CD4-positive, alpha-beta T cell (primary cell): ENCODE measurements around the gene ID1. TPM values are rescaled to one million over a fixed set of nuclear protein-coding genes. Genes with fewer than 3 reads are reported as not detected.

Experiments
- ATAC-seq: fragments of 200-7000 bp; cut with Tn5 transposase; one replicate; pipeline ENCODE4 v1.10.0; 2022; ENCODE audit warnings: mild to moderate bottlenecking; ENCODE audit not compliant: poor library complexity
- CTCF ChIA-PET: fragments of 350-600 bp; sonication (Branson Sonifier 250); formaldehyde crosslinking; loops from one replicate; lab custom pipeline; 2021; ENCODE audit warnings: antibody characterized with exemption, inconsistent platforms; lab: Charles Lee
- POLR2A ChIA-PET: fragments of 350-600 bp; sonication (Branson Sonifier 250); formaldehyde crosslinking; loops from one replicate; lab custom pipeline; 2021; ENCODE audit warnings: antibody characterized with exemption, inconsistent platforms; lab: Charles Lee
- DNase-seq, 14 experiments: peaks; one replicate each; pipeline ENCODE4 v3.0.0-alpha.2; 2013 to 2020; ENCODE audit warnings: mixed read lengths in 2 of 14
- H3K27ac ChIP-seq, 2 donors: one replicate each; pipeline versions ENCODE4 v1.5.1 to v1.7.0; 2013; ENCODE audit warnings: low read length in 2 of 2, low read depth in 1 of 2, mild to moderate bottlenecking in 1 of 2
- H3K27me3 ChIP-seq, 2 experiments: 1 replicate in 1 of 2; 2 replicates in 1 of 2; pipeline versions ENCODE4 v1.6.1 to v1.7.0; 2013; ENCODE audit warnings: low read length in 2 of 2, control low read depth in 1 of 2, mild to moderate bottlenecking in 1 of 2, moderate library complexity in 1 of 2; ENCODE audit not compliant: insufficient read depth in 2 of 2, control insufficient read depth in 1 of 2
- H3K36me3 ChIP-seq: one replicate; pipeline ENCODE4 v1.6.1; 2013; ENCODE audit warnings: low read length, control low read depth; ENCODE audit not compliant: insufficient read depth
- H3K4me1 ChIP-seq: one replicate; pipeline ENCODE4 v1.6.1; 2013; ENCODE audit warnings: low read length, control low read depth; ENCODE audit not compliant: insufficient read depth
- H3K4me3 ChIP-seq: one replicate; pipeline ENCODE4 v1.5.1; 2013; ENCODE audit warnings: mild to moderate bottlenecking, low read length, moderate library complexity
- H3K9me3 ChIP-seq, 2 experiments: 1 replicate in 1 of 2; 2 replicates in 1 of 2; pipeline versions ENCODE4 v1.6.1 to v1.7.0; 2013; ENCODE audit warnings: low read length in 2 of 2, mild to moderate bottlenecking in 2 of 2, control low read depth in 1 of 2, moderate library complexity in 1 of 2; ENCODE audit not compliant: control insufficient read depth in 1 of 2, insufficient read depth in 1 of 2
- H3K27ac Mint-ChIP-seq: one replicate; pipeline ENCODE4 v1.8.0; 2020; ENCODE audit warnings: mixed read lengths
- H3K27me3 Mint-ChIP-seq: one replicate; pipeline ENCODE4 v1.8.0; 2021; ENCODE audit warnings: mixed read lengths
- H3K36me3 Mint-ChIP-seq: one replicate; pipeline ENCODE4 v1.8.0; 2021; ENCODE audit warnings: low read depth, mixed read lengths
- H3K4me1 Mint-ChIP-seq: one replicate; pipeline ENCODE4 v1.8.0; 2021; ENCODE audit warnings: low read depth, mixed read lengths
- H3K4me3 Mint-ChIP-seq: one replicate; pipeline ENCODE4 v1.8.0; 2020; ENCODE audit warnings: mild to moderate bottlenecking, mixed read lengths
- H3K9me3 Mint-ChIP-seq: one replicate; pipeline ENCODE4 v1.8.0; 2020; ENCODE audit warnings: mixed read lengths
- CTCF ChIP-seq: fragments of 200-600 bp; IDR thresholded peaks from one replicate; pipeline ENCODE4 v1.8.0; 2022; ENCODE audit warnings: antibody characterized with exemption, mild to moderate bottlenecking
- intact Hi-C, 2 experiments: fragments of 100-400 bp; cut with DNase I in 1 of 2; cut with micrococcal nuclease in 1 of 2; formaldehyde crosslinking; loops; one replicate each; pipeline versions ENCODE4 v1.15.1 to v1.9.0; 2023 to 2025; cut with DNase I, micrococcal nuclease
- polyA plus RNA-seq, 2 donors: library from polyadenylated mRNA; unstranded; fragments of 120-200 nt; gene quantifications; one replicate each; pipeline ENCODE4 v1.2.1, GENCODE V29; 2013
- total RNA-seq, 174 experiments: library from RNA in 2 of 174; stranded (reverse) in 2 of 174; gene quantifications; one replicate each; pipeline ENCODE4 v1.2.3 and lab custom pipeline; 2021 to 2026

The ID1 gene
- total RNA-seq = 10 to 100 TPM; 22.8 to 24.2 TPM
- polyA plus RNA-seq (2013, experiment 1 of 2) = 0.63 TPM
- 6.4 TPM for polyA plus RNA-seq (2013, experiment 2 of 2)
- 0 to 21.6 (median 0.49) reads per million in 172 experiments for total RNA-seq (lab: John Stamatoyannopoulos, UW)

DNA sequence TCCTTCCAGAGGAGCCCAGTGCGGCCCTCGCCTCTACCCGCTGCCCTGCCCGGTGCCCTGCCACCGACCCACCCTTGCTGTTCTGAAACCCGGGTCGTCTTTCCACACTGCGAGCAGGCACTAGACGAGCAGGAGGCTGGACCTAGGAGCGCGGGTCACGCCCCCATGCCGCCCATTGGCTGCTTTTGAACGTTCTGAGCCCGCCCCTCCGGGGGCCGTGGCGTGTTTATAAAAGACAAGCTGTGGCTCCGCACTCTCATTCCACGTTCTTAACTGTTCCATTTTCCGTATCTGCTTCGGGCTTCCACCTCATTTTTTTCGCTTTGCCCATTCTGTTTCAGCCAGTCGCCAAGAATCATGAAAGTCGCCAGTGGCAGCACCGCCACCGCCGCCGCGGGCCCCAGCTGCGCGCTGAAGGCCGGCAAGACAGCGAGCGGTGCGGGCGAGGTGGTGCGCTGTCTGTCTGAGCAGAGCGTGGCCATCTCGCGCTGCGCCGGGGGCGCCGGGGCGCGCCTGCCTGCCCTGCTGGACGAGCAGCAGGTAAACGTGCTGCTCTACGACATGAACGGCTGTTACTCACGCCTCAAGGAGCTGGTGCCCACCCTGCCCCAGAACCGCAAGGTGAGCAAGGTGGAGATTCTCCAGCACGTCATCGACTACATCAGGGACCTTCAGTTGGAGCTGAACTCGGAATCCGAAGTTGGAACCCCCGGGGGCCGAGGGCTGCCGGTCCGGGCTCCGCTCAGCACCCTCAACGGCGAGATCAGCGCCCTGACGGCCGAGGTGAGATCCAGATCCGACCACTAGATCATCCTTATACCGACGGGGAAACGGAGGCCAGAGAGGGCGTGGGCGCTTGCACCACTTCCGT, at the start of gene ID1:
TSS of gene ID1 (plus strand) at position 259 of the 871 bp plus-strand sequence. CDS start at position 358, 99 bp downstream.
- ChIA-PET POLR2A (interaction anchor here (0.8 to 3.0 kb wide), 10 partner anchors 8 to 142 kb away, joined by 3 to 57 read pairs (median 6); no protein-coding TSS in a partner anchor), CTCF (interaction anchor here (1.0 to 3.3 kb wide), 11 partner anchors 8 to 118 kb away, joined by 3 to 52 read pairs (median 5); partner anchors contain the start of gene HM13)
- peaks cover 33% of the 10 kb centered on the region for H3K4me1 ChIP-seq
- H3K36me3 ChIP-seq = no peaks in the 10 kb centered on the region
- H3K27ac ChIP-seq = no peak within 1 kb of the TSS
- no peak for TF ChIP-seq CTCF
- intact Hi-C loops = loop anchor here (1.0 to 5.0 kb wide), 2 partner anchors 32 to 117 kb away; partner anchors contain the start of gene BCL2L1 (in 1 of the 2)
- Mint-ChIP-seq H3K36me3 (peaks cover 5% of the 10 kb centered on the region), H3K4me3 (peak within 1 kb of the TSS; percentile 94), H3K27ac (peak within 1 kb of the TSS; percentile 74), H3K27me3 (peaks cover 63% of the 10 kb centered on the region), H3K4me1 (peaks cover 25% of the 10 kb centered on the region), H3K9me3 (no peaks in the 10 kb centered on the region)
- peaks cover 0 to 11% of the 10 kb centered on the region in 2 experiments for H3K9me3 ChIP-seq
- H3K4me3 ChIP-seq = peak within 1 kb of the TSS; percentile 68
- H3K27me3 ChIP-seq = peaks cover 38 to 43% of the 10 kb centered on the region in 2 experiments
- DNase-seq (peak; percentile 75 to 94 (median 86)), ATAC-seq (peak; percentile 93)

DNA sequence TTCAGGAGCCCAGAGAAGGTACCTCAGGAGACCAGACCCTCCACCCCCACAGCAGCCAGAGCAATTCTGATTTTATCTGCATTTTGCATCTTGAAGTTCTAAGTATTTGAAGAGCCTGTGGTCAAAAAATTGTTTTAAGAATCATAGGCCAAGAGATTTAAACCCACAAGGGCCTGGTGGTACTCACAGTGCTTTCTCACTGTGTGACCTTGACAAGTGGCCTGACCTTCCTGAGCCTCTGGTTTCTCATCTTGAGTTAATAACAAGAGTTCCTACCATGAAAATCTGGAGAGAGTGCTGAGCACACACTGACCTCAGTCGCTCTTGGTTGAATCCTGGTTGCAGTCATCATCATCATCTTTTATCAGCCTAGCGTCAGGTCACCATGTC, 45.4 kb upstream of the ID1 start:
- intact Hi-C loops = loop anchor here (1.0 kb wide), 2 partner anchors 54 to 163 kb away; partner anchors contain the start of gene BCL2L1 (in 1 of the 2)
- ChIA-PET POLR2A (interaction anchor here (1.2 to 3.7 kb wide), 4 partner anchors 10 to 52 kb away, joined by 3 to 33 read pairs (median 9); partner anchors contain the start of gene ID1), CTCF (interaction anchor here (1.0 to 3.4 kb wide), 8 partner anchors 10 to 53 kb away, joined by 3 to 115 read pairs (median 8); partner anchors contain the start of gene ID1)
- Mint-ChIP-seq H3K36me3 (peaks cover 76% of the 10 kb centered on the region), H3K27me3 (no peaks in the 10 kb centered on the region), H3K4me3 (no peak overlapping the region), H3K27ac (peak overlapping the region; percentile 49), H3K4me1 (peaks cover 13% of the 10 kb centered on the region), H3K9me3 (no peaks in the 10 kb centered on the region)
- Histone ChIP-seq H3K36me3 (peaks cover 54% of the 10 kb centered on the region), H3K9me3 (no peaks in the 10 kb centered on the region), H3K27me3 (no peaks in the 10 kb centered on the region), H3K27ac (no peak overlapping the region), H3K4me3 (no peak overlapping the region), H3K4me1 (peaks cover 14% of the 10 kb centered on the region)
- ATAC-seq (no peak), DNase-seq (no peak)
- TF ChIP-seq CTCF = no peak

- H3K36me3 ChIP-seq = peaks cover 49% of the 10 kb centered on the region
- no peaks in the 10 kb centered on the region for H3K27me3 ChIP-seq
- no peaks in the 10 kb centered on the region for H3K9me3 ChIP-seq
- H3K9me3 Mint-ChIP-seq = no peaks in the 10 kb centered on the region
- intact Hi-C loops = loop anchor here (1.0 kb wide), 2 partner anchors 53 to 162 kb away; partner anchors contain the start of gene BCL2L1 (in 1 of the 2)
- H3K4me3 ChIP-seq = no peak overlapping the region
- peak; percentile 86 for TF ChIP-seq CTCF
- ATAC-seq (peak; percentile 80), DNase-seq (peak; percentile 63 to 86 (median 72))
- peaks cover 73% of the 10 kb centered on the region for H3K36me3 Mint-ChIP-seq
- no peak overlapping the region for H3K27ac ChIP-seq
- peak overlapping the region; percentile 49 for H3K27ac Mint-ChIP-seq
- H3K4me3 Mint-ChIP-seq = no peak overlapping the region
- peaks cover 14% of the 10 kb centered on the region for H3K4me1 ChIP-seq
- peaks cover 13% of the 10 kb centered on the region for H3K4me1 Mint-ChIP-seq
- H3K27me3 Mint-ChIP-seq = no peaks in the 10 kb centered on the region
- CTCF ChIA-PET = interaction anchor here (0.9 to 3.4 kb wide), 10 partner anchors 9 to 101 kb away, joined by 3 to 115 read pairs (median 6); partner anchors contain the start of gene ID1
- POLR2A ChIA-PET = interaction anchor here (1.2 to 3.7 kb wide), 4 partner anchors 9 to 52 kb away, joined by 3 to 33 read pairs (median 9); partner anchors contain the start of gene ID1
These were observed 44.9 kb upstream of the ID1 start for GRCh38 chr20:31560094-31560745.
